NCI-H446 treated with DMSO at 0.1 percent for 48 hours (cell line): Measurements from ENCODE around the gene ADAMTS7.
"Not testable (repeated sequence)": the region's sequence is repeated elsewhere in the genome, so short reads cannot be mapped to it uniquely, and the experiment has no call there.

ENCODE experiments used
- DNase-seq: peaks from one replicate; lab custom pipeline; 2025; lab: John Stamatoyannopoulos, UW

ADAMTS7 gene

DNA sequence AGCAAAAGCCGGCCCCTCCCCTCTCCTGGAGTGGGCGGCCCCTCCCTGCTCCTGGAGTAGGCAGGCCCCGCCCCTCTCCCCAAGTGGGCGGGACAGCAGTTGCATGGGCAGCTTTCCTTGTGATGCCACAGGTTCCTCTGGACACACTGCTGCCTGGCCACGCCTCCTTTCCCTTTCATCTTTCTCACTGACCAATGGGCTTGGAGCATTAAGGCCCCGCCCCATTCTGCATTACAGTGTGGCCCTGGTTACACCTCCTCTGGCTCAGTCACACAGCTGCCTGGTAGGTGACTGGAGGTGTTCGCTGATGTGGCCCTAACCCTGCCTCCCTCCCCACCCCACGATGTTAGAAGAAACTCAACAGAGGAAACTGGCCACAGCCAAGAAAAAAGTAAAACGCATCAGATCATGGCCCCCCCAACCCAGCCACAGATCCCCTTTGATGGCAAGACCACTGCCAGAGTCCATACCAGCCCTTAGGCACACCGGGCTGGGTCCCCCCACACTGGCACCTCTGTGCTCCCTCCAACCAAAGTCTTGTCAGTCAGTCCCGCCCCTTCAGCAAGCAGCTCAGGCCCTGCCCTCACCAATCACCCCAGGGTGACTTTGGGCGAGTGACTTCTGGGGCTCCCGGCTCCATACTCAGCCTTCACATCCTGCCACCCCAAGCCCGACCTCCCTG, 84.3 kb downstream of the ADAMTS7 start:
- no peak for DNase-seq

DNA sequence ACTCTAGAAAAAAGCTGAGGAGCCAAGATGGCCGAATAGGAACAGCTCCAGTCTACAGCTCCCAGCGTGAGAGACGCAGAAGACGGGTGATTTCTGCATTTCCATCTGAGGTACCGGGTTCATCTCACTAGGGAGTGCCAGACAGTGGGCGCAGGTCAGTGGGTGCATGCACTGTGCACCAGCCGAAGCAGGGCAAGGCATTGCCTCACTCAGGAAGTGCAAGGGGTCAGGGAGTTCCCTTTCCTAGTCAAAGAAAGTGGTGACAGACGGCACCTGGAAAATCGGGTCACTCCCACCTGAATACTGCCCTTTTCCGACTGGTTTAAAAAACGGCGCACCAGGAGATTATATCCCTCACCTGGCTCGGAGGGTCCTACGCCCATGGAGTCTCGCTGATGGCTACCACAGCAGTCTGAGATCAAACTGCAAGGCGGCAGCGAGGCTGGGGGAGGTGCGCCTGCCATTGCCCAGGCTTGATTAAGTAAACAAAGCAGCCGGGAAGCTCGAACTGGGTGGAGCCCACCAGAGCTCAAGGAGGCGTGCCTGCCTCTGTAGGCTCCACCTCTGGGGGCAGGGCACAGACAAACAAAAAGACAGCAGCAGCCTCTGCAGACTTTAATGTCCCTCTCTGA, 91.3 kb downstream of the ADAMTS7 start:
- not testable (repeated sequence) for DNase-seq

GRCh38 chr15:78718837-78719236, 92.4 kb downstream of the ADAMTS7 start:
- DNase-seq: no peak

GRCh38 chr15:78717956-78718656, 93.2 kb downstream of the ADAMTS7 start:
- no peak for DNase-seq

- DNase-seq: no peak
These were observed 94.6 kb downstream of the ADAMTS7 start for GRCh38 chr15:78716651-78717050.

- DNase-seq: no peak
These were observed 95.3 kb downstream of the ADAMTS7 start for GRCh38 chr15:78715930-78716329.

DNA sequence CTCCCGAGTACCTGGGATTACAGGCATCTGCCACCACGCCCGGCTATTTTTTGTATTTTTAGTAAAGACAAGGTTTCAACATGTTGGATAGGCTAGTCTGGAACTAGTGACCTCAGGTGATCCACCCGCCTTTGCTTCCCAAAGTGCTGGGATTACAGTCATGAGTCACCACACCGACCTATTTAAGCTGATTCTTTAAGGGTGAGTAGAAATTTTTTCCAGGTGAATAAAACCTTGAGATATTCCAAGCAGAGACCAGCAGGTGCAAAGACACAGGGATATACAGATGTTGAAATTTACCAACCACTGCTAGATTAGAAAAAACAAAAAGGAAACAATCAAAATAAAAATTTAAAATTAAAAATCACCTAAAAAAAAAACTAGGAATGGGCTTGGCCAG, 95.8 kb downstream of the ADAMTS7 start:
- DNase-seq: no peak

GRCh38 chr15:78714890-78715289, 96.4 kb downstream of the ADAMTS7 start:
- DNase-seq: peak; percentile 7

- DNase-seq: no peak
These were observed 98.3 kb downstream of the ADAMTS7 start for GRCh38 chr15:78712797-78713515.

DNA sequence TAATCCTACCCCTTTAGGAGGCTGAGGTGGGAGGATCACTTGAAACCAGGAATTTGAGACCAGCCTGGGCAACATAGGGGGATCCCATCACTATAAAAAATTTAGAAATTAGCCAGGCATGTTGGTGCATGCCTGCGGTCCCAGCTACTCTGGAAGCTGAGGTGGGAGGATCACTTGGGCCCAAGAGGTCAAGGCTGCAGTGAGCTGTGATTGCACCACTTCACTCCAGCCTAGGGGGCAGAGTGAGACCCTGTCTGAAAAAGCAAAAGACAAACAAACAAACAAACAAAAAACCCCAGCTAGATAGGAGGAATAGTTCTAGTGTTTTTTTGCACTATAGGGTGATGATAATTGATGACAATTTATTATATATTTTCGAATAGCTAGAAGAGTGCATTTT, 99.6 kb downstream of the ADAMTS7 start:
- DNase-seq: no peak

- DNase-seq: no peak
These were observed 101.9 kb downstream of the ADAMTS7 start for GRCh38 chr15:78709263-78709882.
